Right cardiac atrium (tissue), 5 donors: Measurements from ENCODE around the gene CDX2. TPM values are rescaled to one million over a fixed set of nuclear protein-coding genes. Genes with fewer than 3 reads are reported as not detected.

Experiments used
- ATAC-seq, 2 donors: fragments of 200-7000 bp; cut with Tn5 transposase; one replicate each; pipeline versions ENCODE4 v1.8.0 to v1.9.1; 2020; ENCODE audit warnings: moderate library complexity in 2 of 2, mild to moderate bottlenecking in 1 of 2
- DNase-seq, 3 donors: peaks; one replicate each; pipeline ENCODE4 v3.0.0-alpha.2; 2020
- H3K27ac ChIP-seq: one replicate; pipeline ENCODE4 v1.5.1; 2013; ENCODE audit warnings: mild to moderate bottlenecking, low read length, control low read depth, moderate library complexity
- H3K27me3 ChIP-seq: one replicate; pipeline ENCODE4 v1.6.1; 2013; ENCODE audit not compliant: control insufficient read depth, insufficient read depth
- H3K4me1 ChIP-seq: one replicate; pipeline ENCODE4 v1.6.1; 2013; ENCODE audit warnings: low read length; ENCODE audit not compliant: control insufficient read depth, insufficient read depth
- H3K4me3 ChIP-seq: one replicate; pipeline ENCODE4 v1.5.1; 2013; ENCODE audit warnings: low read length, control low read depth
- H3K9me3 ChIP-seq: one replicate; pipeline ENCODE4 v1.6.1; 2013; ENCODE audit warnings: low read length; ENCODE audit not compliant: control insufficient read depth
- WGBS: extraction: QIAGEN DNeasy Blood & Tissue Kit; methylation state at CpG from one replicate; pipeline ENCODE4 v1.1.7; 2013; 5-methylcytosine and 5-hydroxymethylcytosine counted together
- intact Hi-C, 4 donors: fragments of 100-400 bp; cut with DNase I; formaldehyde crosslinking; loops; one replicate each; pipeline versions ENCODE4 v1.11.0 to v1.14.0; 2022 to 2023
- polyA plus RNA-seq: library from polyadenylated mRNA; stranded (reverse); fragments of 200-250 nt; gene quantifications from one replicate; pipeline ENCODE4 v1.2.3, GENCODE V29; 2013
- total RNA-seq, 4 donors: library from RNA; stranded (reverse); fragmentation: NEBNext Ultra II Directional; extraction: Animal tissue kit (Norgen Biotek cat#: 25700); gene quantifications; one replicate each; pipeline ENCODE4 v1.2.1, GENCODE V29; 2021
- donor health status: healthy with polysubstance abuse.
- donor health status: DM: no; HTN: yes; CAD: no.
- donor health status: DM: no; HTN: no; CAD: no.
- donor health status: DM: no; HTN: yes; CAD: no; lungs with severe emphysema.
- donor health status: DM: yes; HTN: yes; CAD: no.

CDX2 gene
- total and polyA plus RNA-seq, 5 donors: not detected

- no peak for ATAC-seq
- no peaks in the 10 kb centered on the region for H3K4me1 ChIP-seq
- no peak overlapping the region for H3K4me3 ChIP-seq
- H3K9me3 ChIP-seq: peaks cover 1% of the 10 kb centered on the region
- H3K27ac ChIP-seq: no peak overlapping the region
- intact Hi-C loops: no loop called here
- DNase-seq: no peak
- H3K27me3 ChIP-seq: no peaks in the 10 kb centered on the region
- 81% methylated on average over 1 of the region's 1 CpG for WGBS
Measured at GRCh38 chr13:27942972-27943371, 26.1 kb downstream of the CDX2 start.

GRCh38 chr13:27933580-27934328 is 35.4 kb downstream of the CDX2 start:
- no peaks in the 10 kb centered on the region for H3K4me1 ChIP-seq

GRCh38 chr13:27933118-27933517 is 36.0 kb downstream of the CDX2 start:
- DNase-seq (no peak), ATAC-seq (no peak)
- H3K4me3 ChIP-seq: no peak overlapping the region
- H3K9me3 ChIP-seq: no peaks in the 10 kb centered on the region
- H3K27ac ChIP-seq: no peak overlapping the region
- peaks cover 10% of the 10 kb centered on the region for H3K27me3 ChIP-seq
- intact Hi-C loops: loop anchor here in 1 of 4 donors (10.0 kb wide), 1 partner anchor 428 kb away; no protein-coding TSS in a partner anchor
- H3K4me1 ChIP-seq: no peaks in the 10 kb centered on the region
- WGBS: 74% methylated on average over 1 of the region's 1 CpG

More at GRCh38 chr13:27933580-27934328, 35.4 kb downstream of the CDX2 start:
- H3K27ac ChIP-seq: no peak overlapping the region
- ATAC-seq: no peak
- 72% methylated on average over 2 of the region's 2 CpGs for WGBS
- intact Hi-C loops: loop anchor here in 1 of 4 donors (10.0 kb wide), 1 partner anchor 429 kb away; no protein-coding TSS in a partner anchor
- no peaks in the 10 kb centered on the region for H3K9me3 ChIP-seq
- no peak for DNase-seq
- peaks cover 5% of the 10 kb centered on the region for H3K27me3 ChIP-seq
- H3K4me3 ChIP-seq: no peak overlapping the region

- no peak overlapping the region for H3K4me3 ChIP-seq
- H3K27ac ChIP-seq: no peak overlapping the region
- H3K27me3 ChIP-seq: peaks cover 10% of the 10 kb centered on the region
- intact Hi-C loops: loop anchor here in 1 of 4 donors (10.0 kb wide), 1 partner anchor 425 kb away; no protein-coding TSS in a partner anchor
- DNase-seq (no peak), ATAC-seq (no peak)
- H3K9me3 ChIP-seq: no peaks in the 10 kb centered on the region
- no peaks in the 10 kb centered on the region for H3K4me1 ChIP-seq
Measured at GRCh38 chr13:27929868-27930267, 39.2 kb downstream of the CDX2 start.

GRCh38 chr13:27928805-27929753 is 40.0 kb downstream of the CDX2 start:
- intact Hi-C loops: no loop called here
- no peak overlapping the region for H3K27ac ChIP-seq
- no peaks in the 10 kb centered on the region for H3K4me1 ChIP-seq
- H3K9me3 ChIP-seq: no peaks in the 10 kb centered on the region
- ATAC-seq (no peak), DNase-seq (no peak)
- WGBS: 4% methylated on average over 48 of the region's 48 CpGs
- no peak overlapping the region for H3K4me3 ChIP-seq
- H3K27me3 ChIP-seq: peaks cover 10% of the 10 kb centered on the region

GRCh38 chr13:27928353-27928804 is 40.7 kb downstream of the CDX2 start:
- ATAC-seq (no peak), DNase-seq (no peak)
- H3K27me3 ChIP-seq: peaks cover 10% of the 10 kb centered on the region
- no peak overlapping the region for H3K27ac ChIP-seq
- 5% methylated on average over 26 of the region's 26 CpGs for WGBS
- H3K4me1 ChIP-seq: no peaks in the 10 kb centered on the region
- H3K4me3 ChIP-seq: no peak overlapping the region
- no peaks in the 10 kb centered on the region for H3K9me3 ChIP-seq
- intact Hi-C loops: no loop called here

- intact Hi-C loops: no loop called here
- no peak for ATAC-seq
- DNase-seq: no peak
- Histone ChIP-seq H3K4me1 (no peaks in the 10 kb centered on the region), H3K9me3 (no peaks in the 10 kb centered on the region), H3K27me3 (peaks cover 10% of the 10 kb centered on the region), H3K4me3 (no peak overlapping the region), H3K27ac (no peak overlapping the region)
- 2% methylated on average over 53 of the region's 53 CpGs for WGBS
Measured at GRCh38 chr13:27927444-27928352, 41.4 kb downstream of the CDX2 start.

- no peak for DNase-seq
- no peaks in the 10 kb centered on the region for H3K4me1 ChIP-seq
- WGBS: 3% methylated on average over 35 of the region's 35 CpGs
- H3K4me3 ChIP-seq: no peak overlapping the region
- no peak overlapping the region for H3K27ac ChIP-seq
- H3K9me3 ChIP-seq: no peaks in the 10 kb centered on the region
- no peak for ATAC-seq
- intact Hi-C loops: no loop called here
- peaks cover 10% of the 10 kb centered on the region for H3K27me3 ChIP-seq
Measured at GRCh38 chr13:27926644-27927434, 42.3 kb downstream of the CDX2 start.

GRCh38 chr13:27925220-27925991 is 43.7 kb downstream of the CDX2 start:
- Histone ChIP-seq H3K9me3 (no peaks in the 10 kb centered on the region), H3K4me3 (no peak overlapping the region), H3K4me1 (no peaks in the 10 kb centered on the region), H3K27ac (no peak overlapping the region), H3K27me3 (peaks cover 8% of the 10 kb centered on the region)
- 16% methylated on average over 9 of the region's 9 CpGs for whole genome bisulfite sequencing
- no peak for DNase-seq
- no peak for ATAC-seq
- intact Hi-C loops: no loop called here
